HL-60 (cell line): ENCODE data around the gene SARS2.

Experiments used
- DNase-seq, 2 experiments: peaks; one replicate each; pipeline ENCODE4 v3.0.0-alpha.2; 2010 to 2020; ENCODE audit warnings: low read depth in 1 of 2, low spot score in 1 of 2
- H3K27ac ChIP-seq: fragments of 250-450 bp; sonication (Bioruptor Pico); replicated peaks from 2 replicates; pipeline ENCODE4 v1.5.1; 2020; ENCODE audit warnings: mild to moderate bottlenecking, moderate library complexity
- H3K27me3 ChIP-seq: fragments of 250-450 bp; sonication (Bioruptor Pico); 2 replicates; pipeline ENCODE4 v1.5.1; 2021; ENCODE audit warnings: mild to moderate bottlenecking, moderate library complexity; ENCODE audit not compliant: insufficient read depth, poor library complexity, severe bottlenecking
- H3K4me3 ChIP-seq: replicated peaks from 2 replicates; pipeline ENCODE4 v1.5.1; 2011; ENCODE audit warnings: mild to moderate bottlenecking, control low read depth, low read length; ENCODE audit not compliant: insufficient read depth
- GABPA ChIP-seq: IDR thresholded peaks from 2 replicates; pipeline ENCODE4 v1.6.1; 2012; ENCODE audit warnings: low read depth
- POLR2AphosphoS5 ChIP-seq: IDR thresholded peaks from 2 replicates; pipeline ENCODE4 v1.6.1; 2012; ENCODE audit warnings: low read depth
- SPI1 ChIP-seq: IDR thresholded peaks from 2 replicates; pipeline ENCODE4 v1.6.1; 2012; ENCODE audit warnings: low read depth, mild to moderate bottlenecking, borderline replicate concordance
- TF ChIP-seq, protein P1 (sequence below): IDR thresholded peaks from one replicate; pipeline ENCODE4 v1.5.1; 2011; ENCODE audit warnings: low read length, control low read depth, inconsistent platforms; ENCODE audit not compliant: insufficient read depth
- TF ChIP-seq, protein P2 (sequence below): IDR thresholded peaks from 2 replicates; pipeline ENCODE4 v1.6.1; 2012; ENCODE audit warnings: low read depth; ENCODE audit not compliant: insufficient replicate concordance

Gene SARS2

DNA sequence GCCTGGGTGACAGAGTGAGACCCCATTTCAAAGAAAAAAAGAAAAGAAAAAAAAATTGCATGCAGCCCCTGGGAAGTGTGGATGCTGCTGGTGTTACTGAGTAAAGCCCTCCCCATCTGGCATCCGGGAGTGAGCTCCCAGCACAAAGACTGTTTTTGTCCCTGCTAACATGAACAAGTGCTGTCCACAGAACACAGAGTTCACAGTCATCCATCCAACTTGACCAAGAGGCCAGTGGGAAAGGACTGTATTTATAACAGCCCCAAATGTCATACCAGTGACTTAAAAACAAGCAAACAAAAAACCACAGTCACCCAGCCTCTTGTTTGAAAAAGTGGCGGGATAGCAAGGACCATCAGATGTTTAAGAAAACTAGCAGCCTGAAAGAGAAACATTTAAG is 34.2 kb upstream of the SARS2 start:
- no peak overlapping the region for H3K27ac ChIP-seq
- H3K27me3 ChIP-seq, result no peaks in the 10 kb centered on the region
- no peak for TF ChIP-seq SPI1
- TF ChIP-seq, protein P1, sequence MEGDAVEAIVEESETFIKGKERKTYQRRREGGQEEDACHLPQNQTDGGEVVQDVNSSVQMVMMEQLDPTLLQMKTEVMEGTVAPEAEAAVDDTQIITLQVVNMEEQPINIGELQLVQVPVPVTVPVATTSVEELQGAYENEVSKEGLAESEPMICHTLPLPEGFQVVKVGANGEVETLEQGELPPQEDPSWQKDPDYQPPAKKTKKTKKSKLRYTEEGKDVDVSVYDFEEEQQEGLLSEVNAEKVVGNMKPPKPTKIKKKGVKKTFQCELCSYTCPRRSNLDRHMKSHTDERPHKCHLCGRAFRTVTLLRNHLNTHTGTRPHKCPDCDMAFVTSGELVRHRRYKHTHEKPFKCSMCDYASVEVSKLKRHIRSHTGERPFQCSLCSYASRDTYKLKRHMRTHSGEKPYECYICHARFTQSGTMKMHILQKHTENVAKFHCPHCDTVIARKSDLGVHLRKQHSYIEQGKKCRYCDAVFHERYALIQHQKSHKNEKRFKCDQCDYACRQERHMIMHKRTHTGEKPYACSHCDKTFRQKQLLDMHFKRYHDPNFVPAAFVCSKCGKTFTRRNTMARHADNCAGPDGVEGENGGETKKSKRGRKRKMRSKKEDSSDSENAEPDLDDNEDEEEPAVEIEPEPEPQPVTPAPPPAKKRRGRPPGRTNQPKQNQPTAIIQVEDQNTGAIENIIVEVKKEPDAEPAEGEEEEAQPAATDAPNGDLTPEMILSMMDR, result no peak
- TF ChIP-seq POLR2AphosphoS5, result no peak
- TF ChIP-seq GABPA, result no peak
- DNase-seq, result no peak
- no peak overlapping the region for H3K4me3 ChIP-seq

DNA sequence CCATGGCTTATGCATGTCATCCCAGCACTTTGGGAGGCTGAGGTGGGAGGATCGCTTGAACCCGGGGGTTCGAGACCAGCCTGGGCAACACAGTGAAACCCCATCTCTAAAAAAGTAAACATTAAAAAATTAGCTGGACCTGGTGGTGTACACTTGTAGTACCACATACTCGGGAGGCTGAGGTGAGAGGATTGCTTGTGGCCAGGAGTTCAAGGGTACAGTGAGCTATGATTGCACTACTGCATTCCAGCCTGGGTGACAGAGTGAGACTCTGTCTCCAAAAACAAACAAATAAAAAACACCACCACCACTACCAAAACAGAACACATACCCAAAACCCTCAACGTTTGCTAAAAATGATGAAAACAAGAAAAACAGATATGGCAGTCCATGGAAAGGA is 29.1 kb upstream of the SARS2 start:
- no peak overlapping the region for H3K4me3 ChIP-seq
- TF ChIP-seq SPI1, result no peak
- TF ChIP-seq GABPA, result no peak
- no peak for TF ChIP-seq POLR2AphosphoS5
- TF ChIP-seq, protein P2, sequence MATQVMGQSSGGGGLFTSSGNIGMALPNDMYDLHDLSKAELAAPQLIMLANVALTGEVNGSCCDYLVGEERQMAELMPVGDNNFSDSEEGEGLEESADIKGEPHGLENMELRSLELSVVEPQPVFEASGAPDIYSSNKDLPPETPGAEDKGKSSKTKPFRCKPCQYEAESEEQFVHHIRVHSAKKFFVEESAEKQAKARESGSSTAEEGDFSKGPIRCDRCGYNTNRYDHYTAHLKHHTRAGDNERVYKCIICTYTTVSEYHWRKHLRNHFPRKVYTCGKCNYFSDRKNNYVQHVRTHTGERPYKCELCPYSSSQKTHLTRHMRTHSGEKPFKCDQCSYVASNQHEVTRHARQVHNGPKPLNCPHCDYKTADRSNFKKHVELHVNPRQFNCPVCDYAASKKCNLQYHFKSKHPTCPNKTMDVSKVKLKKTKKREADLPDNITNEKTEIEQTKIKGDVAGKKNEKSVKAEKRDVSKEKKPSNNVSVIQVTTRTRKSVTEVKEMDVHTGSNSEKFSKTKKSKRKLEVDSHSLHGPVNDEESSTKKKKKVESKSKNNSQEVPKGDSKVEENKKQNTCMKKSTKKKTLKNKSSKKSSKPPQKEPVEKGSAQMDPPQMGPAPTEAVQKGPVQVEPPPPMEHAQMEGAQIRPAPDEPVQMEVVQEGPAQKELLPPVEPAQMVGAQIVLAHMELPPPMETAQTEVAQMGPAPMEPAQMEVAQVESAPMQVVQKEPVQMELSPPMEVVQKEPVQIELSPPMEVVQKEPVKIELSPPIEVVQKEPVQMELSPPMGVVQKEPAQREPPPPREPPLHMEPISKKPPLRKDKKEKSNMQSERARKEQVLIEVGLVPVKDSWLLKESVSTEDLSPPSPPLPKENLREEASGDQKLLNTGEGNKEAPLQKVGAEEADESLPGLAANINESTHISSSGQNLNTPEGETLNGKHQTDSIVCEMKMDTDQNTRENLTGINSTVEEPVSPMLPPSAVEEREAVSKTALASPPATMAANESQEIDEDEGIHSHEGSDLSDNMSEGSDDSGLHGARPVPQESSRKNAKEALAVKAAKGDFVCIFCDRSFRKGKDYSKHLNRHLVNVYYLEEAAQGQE, result no peak
- TF ChIP-seq, protein P1, result no peak
- DNase-seq, result no peak
- no peak overlapping the region for H3K27ac ChIP-seq
- H3K27me3 ChIP-seq, result no peaks in the 10 kb centered on the region

DNA sequence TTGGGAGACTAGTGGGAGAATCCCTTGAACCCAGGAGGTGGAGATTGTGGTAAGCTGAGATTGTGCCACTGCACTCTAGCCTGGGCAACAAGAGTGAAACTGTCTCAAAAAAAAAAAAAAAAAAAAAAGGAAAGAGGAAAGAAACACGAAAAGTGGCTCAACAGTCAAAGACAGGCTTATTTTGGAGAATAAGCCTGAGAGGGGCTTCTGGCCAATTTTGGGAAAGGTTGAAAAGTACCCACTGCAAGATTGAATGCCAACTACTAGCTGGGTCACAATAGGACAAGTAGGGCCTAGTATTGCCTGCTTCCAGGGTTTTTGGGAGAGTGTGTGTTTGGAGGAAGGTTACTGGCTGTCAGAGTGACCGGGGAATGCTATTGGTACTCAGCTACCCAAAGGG is 27.7 kb upstream of the SARS2 start:
- H3K27me3 ChIP-seq, result no peaks in the 10 kb centered on the region
- H3K27ac ChIP-seq, result no peak overlapping the region
- no peak for DNase-seq
- H3K4me3 ChIP-seq, result no peak overlapping the region
- TF ChIP-seq, protein P1, result no peak
- TF ChIP-seq POLR2AphosphoS5 (no peak), SPI1 (no peak), GABPA (no peak)
- TF ChIP-seq, protein P2, result no peak

DNA sequence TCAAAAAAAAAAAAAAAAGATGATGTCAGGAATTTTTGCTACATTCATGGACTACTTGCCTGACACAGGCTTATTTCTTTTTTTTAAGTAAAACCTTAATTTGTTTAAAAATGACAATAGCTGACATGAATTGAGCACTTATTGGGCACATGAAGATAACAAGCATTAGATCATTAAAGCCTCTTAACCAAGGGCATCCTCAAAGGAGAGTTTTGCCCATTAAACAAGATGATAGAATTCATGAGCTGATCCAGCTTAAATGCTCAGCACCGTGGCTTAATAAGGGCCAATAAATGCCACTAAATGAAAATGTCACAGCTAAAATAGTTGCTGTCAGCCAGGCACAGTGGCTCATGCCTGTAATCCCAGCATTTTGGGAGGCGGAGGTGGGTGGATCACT is 25.7 kb upstream of the SARS2 start:
- H3K27me3 ChIP-seq, result peaks cover 3% of the 10 kb centered on the region
- DNase-seq, result no peak
- TF ChIP-seq POLR2AphosphoS5 (no peak), SPI1 (no peak), GABPA (no peak)
- TF ChIP-seq, protein P1, result no peak
- TF ChIP-seq, protein P2, result no peak
- H3K4me3 ChIP-seq, result no peak overlapping the region
- no peak overlapping the region for H3K27ac ChIP-seq
